ENCODE data around the gene CASK. TPM values are rescaled to one million over a fixed set of nuclear protein-coding genes. Genes with fewer than 3 reads are reported as not detected.

Gene CASK
- total RNA-seq, 1 donor from 2014 or later: 56.1 TPM

DNA sequence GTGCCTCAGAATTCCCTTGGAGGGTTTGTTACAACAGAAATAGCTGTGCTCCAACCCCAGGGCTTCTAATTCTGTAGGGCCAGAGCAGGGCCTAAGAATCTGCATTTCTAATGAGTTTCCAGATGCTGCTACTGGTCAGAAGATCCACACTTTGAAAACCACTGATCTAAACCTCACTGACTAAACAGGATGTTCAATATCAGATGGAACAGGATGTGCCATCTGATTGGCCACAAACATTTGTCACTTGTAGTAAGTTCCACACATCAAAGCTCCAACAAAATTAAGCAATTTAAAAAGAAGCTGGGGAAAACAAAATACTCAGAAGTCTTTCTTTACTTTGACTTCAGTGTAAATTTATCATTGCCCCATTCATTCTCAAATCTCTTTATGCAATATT is 14.3 kb downstream of the CASK start:
- no peak for DNase-seq (ENCODE audit: low spot score)

DNA sequence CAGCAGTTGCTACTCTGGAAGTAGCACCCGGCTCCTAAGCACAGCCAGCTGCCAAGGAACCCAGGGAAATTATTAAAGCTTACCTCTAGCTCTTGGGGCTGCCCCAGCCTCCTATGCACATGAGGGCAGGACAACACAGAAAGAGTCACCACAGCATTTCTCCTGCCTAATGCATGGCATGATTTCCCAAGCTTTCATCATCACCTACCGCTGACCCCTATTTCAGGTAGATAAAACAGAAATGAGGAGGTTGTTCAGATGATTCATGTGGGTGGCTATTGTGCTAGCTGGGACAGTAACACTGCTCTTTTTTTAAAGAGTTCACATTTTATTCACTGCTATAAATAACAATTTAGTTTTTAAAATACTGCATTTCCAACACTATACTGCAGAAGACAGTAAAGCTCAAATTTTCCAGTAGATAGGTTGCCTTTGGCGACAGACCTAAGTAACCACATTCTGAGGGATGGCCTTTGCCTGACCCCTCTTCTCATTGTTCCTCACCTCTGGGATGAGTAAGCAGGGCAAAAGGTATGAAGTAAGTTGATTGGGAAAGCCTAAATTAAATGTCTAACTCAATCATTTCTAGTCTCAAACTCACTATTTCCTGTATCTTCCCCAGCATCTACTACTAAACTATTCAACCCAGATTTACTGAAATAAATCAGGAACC is 16.7 kb downstream of the CASK start:
- DNase-seq (ENCODE audit: low spot score): no peak

DNA sequence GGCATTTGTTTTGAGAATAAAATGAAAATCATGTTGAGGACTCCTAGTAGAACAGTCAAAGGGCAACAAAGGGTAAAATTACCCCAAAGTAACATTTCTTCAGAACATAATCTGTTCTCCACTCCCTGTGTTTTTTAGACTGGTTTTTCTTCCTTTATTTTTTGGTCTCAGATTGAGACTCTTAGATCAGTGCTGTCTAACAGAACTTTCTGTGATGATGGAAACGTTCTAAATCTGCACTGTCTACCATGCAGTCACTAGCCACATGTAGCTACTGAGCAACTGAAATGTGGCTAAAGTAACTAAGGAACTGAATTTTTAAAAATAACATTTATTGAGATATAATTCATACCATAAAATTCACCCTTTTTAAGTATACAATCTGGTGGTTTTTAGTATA is 19.8 kb downstream of the CASK start:
- no peak for DNase-seq (ENCODE audit: low spot score)

DNA sequence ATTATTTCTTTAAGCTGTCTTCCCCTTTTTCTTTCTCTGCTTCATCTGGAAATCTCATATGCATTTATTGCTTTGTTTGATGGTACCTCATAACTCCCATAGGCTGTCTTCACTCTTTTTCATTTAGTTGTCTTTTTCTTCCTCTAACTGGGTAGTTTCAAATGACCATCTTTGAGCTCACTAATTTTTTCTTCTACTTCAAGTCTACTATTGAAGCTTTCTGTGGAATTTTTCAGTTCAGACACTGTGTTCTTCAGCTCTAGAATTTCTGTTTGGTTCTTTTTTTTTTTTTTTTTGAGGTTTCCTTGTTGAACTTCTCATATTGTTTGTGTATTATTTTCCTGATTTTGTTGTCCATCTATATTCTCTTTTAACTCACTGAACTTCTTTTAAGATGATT is 23.0 kb downstream of the CASK start:
- DNase-seq (ENCODE audit: low spot score): no peak

DNA sequence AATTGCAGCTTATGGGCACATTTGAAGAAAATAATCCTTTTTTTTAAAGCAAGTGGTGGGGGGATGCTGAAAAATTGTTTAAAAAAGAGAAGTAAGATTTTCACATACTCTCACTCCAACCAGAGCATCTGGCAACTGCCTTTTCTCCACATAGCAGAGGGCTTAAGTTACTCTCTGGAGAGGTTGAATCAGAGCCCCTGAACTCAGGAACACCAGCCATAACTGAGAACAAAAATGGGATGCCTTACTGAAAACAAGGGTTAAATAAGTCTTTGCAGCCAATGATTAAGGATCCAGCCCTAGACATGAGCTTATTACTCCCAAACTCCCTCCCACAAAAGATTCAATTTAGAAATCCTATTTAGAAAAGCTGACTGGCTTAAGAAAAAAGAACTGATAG is 27.5 kb downstream of the CASK start:
- no peak for DNase-seq (ENCODE audit: low spot score)

DNA sequence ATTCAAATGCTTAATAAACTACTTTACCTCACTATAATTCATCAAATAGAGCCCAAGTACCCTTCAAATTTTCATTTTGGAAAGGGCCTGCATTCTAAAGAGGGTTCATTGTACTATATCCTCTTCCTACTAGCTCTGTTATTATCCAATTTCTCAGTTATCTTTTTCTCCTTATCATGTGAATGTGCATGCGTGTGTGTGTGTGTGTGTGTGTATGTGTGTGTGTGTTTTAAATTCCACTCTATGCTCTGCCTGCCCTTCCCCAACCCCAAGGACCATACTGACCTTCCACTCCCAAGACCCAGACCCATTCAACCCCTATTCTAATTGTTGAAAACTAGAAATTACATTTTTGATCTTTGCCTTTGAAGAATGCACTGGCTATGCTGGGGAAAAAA is 33.3 kb downstream of the CASK start:
- DNase-seq (ENCODE audit: low spot score): no peak

DNA sequence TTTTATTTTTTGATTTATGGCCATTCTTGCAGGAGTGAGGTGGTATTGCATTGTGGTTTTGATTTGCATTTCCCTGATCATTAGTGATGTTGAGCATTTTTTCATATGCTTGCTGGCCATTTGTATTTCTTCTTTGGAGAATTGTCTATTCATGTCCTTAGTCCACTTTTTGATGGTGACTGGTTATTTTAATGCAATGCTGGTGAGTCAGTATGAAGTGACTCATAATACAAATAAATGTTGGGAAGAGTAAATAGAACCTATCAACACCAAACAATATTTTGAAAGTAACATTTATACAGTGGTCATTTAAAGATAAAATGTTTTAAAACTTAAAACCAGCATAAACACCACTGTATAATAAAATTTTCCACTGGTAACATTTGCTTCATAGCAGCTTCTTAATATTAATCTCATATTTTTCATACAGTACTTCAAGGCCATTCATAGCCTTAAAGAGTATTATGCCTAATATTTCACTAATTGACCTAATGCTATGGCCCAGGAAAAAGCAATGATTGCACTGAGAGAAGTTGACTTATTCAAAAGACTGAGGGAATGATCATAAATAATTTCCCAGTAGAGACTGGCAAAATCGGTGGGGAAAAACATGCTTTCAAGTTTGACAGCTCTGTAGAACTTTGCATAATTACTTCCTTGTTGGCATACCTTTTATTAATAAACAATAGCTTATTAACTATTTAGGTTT is 33.9 kb downstream of the CASK start:
- no peak for DNase-seq (ENCODE audit: low spot score)

DNA sequence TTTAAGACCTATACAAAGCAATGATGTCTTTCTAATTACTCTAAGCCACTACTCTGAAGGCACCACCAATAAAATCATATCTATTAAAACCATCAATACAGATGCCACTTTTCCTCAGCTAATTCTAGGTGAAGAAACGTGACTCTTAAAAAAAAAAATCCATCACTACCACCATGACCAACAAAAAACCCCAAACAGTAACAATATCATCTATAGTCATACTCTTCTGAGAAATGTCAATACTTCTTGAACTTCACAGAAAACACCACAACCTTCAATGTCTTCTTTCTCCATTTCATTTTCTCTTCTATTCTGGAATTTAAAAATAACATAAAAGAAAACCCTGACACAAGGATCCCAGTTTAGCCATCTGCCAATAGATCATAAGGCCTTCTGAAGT is 35.7 kb downstream of the CASK start:
- DNase-seq (ENCODE audit: low spot score): no peak

DNA sequence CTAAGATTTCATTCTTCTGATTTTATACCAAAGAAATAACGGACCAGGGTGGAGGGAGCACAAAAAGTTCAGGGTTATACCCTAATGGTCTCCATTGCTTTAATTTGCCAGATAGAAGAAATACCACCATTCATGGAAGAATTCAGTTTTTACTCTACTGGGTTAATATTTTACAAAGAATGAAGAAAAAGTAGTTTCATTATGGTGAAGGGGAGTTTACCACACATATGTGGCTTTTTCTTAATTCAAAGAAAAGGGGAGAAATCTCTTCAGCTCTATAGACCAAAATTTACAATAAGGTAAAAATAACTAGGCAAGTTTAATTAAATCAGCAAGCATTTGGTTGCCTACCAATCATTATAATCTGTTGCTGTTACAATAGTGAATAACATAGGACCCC is 37.6 kb downstream of the CASK start:
- DNase-seq (ENCODE audit: low spot score): no peak

DNA sequence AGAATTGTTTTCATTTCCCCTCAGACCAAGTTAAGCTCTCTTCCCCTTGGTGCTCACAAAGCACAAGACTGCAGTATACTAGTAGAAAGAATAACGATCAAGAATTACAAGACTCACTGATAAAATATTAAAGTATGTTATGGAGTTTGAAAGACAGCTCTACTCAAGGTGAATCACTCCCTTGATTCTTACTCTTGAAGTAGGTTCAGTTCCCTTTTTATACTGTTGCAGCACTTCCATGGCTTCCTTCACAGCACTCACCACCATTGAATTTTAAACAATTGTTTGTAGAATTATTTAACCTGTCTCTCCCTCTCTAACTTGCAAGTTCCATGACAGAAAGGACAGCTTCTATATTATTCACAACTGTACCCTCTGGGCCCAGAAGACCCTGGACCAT is 42.2 kb downstream of the CASK start:
- no peak for DNase-seq (ENCODE audit: low spot score)

DNA sequence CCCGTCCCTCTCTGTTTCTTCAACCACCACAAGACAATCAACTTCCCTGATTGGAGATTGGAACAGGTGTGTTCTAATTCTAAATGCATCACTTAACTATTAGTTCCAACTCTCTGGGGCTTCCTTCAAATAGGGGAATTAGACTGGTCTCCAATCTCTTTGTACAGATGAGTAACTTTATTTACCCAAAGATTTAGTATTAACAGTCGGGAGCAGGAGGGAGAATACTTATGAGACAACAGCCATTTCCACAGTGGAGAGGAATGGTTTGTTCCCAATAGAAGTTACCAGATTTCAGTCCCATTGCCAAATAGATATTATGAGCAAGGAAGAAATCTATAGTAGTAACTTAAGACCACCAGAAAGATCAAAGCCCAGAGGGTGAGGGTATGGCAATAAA is 46.2 kb downstream of the CASK start:
- DNase-seq (ENCODE audit: low spot score): no peak

DNA sequence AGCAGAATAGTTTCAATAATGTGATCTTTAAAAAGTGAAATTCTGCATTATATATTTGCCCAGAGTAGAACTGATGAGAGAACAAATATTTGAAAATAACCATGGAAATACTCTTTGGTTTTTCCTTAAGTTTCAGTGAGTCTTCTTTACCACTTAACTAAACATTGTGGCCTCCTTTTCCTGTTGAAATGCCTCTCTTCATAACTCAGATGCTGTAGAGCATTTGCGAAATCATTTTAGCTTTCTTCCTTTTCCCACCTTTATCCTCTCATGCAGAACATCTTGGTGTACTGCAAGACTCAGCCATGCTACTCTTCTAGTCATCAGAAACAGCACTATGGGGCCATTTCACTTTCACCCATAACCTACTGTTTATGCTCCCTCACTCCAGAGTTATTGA is 48.2 kb downstream of the CASK start:
- no peak for DNase-seq (ENCODE audit: low spot score)

DNA sequence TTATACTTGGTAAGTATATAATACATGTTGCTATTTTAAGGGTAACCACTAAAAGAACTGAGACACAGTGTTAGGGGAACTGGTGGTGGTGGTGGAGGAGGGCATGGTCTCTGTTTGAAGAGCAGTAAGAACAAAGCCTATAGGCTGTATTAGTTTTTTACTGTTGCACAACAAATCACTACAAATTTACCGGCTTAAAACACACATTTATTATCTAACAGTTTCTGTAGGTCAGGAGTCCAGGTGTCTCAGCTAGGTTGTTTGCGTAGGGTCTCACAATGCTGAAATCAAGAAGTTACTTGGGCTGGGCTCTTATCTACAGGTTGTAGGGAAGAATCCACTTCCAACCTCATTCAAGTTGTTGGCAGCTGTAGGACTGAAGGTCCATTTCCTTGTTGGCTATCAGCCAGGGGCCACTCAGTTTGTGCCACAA is 52.6 kb downstream of the CASK start:
- peak; percentile 38 for DNase-seq (ENCODE audit: low spot score)

DNA sequence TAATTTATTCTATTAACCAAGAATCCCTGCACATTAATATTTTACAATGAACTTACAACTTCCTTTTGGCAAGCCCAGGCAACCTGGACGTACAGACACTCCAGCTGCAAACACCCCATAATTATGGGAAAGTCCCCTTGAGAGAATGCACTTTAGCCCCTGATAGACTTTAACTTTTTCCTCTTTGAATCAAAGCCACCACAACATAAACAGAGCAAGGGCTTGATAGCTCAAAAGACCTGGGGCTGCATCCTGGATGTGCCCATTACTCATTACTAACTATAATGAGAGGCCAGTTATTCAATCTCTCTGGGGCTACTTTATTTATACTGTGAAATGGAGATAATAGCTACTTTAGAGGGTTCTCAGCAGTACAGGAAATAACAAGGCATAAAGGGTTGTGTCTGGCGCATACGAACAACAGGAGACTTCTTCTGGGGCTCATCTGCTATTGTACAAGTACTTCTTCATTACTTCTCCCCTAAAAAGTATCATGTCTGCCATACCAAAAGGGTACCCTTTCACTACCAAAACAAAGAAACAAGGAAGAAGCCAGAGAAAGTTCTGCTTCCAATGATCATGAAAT is 54.9 kb downstream of the CASK start:
- DNase-seq (ENCODE audit: low spot score): no peak

DNA sequence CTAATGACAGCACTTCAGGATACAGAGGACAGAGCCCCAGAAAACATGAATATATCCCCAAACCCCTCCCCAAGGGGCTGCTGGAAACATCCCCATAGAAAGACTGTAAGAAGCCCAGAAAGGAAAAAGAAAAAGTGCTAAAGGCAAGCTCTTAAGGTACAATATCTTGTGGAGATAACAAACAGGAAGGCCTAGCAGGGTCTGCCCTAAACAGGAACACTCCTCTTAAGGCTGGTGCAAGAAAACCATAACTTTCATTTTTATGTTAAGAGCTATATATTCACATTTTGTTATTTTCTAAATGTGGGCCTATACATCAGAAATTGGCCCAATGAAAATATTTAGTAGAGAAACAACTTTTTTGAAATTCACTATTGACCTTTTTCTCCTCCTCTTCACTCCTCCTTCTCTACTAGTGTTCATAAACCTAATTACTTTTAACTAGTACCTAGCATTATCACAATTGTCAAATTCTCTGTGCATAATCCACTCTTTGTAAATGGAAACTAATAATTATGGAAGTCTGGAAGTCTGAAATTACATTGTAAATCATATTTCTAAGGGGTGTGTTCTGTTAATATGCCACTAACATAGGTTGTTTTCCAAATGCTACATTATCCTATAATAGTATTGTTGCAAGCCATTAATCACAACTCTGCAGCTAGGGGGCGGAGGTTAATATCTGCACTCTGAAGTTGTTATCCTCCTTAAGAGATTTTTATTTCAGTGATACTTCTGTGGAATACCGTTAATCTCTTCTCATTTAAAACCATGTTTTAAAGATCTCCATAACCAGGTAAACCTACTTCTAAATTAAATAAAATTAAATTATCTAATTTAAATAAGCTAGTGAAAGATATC is 59.8 kb downstream of the CASK start:
- DNase-seq (ENCODE audit: low spot score): no peak

DNA sequence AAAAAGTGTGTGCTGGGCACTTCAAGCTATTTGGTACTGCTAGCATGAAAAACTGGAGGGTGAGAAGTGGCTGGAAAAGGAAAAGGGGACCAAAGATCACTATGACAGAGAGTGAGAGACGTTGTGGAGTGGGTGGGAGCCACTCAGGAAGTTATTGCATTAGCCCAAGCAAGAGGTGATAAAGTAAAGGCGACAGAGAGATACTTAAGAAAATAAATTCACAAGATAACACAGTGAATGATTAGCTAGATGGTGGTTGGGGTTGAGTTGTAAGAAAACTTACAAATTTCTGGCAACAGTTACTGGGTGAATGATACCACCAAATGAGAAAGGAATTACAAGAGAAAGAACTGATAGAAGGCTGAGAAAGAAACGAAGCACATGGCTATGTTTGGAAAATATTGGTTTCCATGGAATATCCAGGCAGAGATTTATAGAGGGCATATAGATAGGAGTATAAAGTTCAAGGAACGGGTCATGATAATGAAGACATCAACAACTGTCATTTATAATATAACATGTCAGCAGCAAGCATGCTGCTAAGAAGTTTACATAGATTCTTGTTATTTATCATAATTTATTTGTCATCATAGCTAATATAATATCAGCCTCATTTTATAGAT is 60.7 kb downstream of the CASK start:
- no peak for DNase-seq (ENCODE audit: low spot score)

DNA sequence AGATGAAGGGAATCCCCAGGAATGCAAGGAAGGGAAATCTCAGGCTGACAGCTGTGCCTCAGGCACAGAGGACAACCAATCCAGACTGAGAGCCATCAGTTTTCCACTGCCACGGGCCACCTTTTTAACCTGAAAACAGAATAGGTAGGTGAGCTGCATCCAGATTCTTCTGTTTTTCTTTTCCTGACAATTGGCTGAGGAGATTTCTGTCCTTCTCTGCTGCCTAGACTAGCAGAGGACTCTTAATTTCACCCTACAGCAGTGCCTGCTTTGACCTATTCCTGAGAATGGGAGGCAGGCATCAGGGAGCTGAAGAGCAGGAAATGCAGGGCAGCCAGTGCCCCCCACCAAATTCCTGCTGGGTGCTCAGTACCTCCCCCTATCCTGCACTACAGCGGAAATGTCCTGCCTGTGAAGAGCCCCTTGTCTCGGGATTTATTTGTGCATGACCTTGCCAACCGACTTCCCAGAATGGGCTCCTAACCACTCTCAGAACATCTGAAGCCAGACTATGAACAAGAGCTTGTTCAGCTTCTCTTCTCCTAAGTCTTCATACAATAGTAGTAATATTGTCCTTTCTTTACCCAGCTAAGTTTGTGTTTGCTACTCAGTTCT is 65.1 kb downstream of the CASK start:
- DNase-seq (ENCODE audit: low spot score): no peak

DNA sequence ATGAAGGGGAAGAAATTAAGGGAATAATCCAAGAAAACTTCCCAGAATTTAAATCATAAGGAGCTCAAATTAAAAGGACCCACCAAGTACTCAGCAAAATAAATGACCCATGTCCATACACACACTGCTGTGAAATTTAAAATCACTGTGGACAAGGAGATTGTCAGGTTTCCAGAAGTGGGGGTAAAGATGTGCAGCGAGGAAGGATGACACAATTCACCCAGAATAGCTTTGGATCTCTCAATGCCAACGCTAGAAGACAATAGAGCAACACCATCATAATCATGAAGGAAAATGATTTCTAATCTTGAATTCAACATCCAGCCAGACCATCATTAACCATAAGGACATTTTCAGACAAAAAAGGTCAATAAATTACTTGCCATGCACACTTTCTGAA is 65.7 kb downstream of the CASK start:
- DNase-seq (ENCODE audit: low spot score): no peak

DNA sequence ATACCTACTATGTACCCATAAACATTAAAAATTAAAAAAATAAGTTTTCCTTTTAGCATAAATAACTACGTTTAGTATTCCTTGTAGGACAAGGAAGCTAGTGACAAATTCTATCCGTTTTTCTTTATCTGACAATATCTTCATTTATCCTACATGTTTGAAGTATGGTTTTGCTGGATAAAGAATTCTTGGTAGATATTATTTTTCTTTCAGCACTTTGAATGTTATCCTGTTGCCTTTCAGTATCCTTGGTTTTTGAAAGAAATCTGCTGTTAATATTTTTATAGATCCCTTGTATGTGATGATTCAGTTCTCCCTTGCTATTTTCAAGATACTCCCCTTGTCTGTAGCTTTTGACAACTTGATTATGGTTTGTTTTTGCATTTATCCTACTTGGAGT is 76.6 kb downstream of the CASK start:
- no peak for DNase-seq (ENCODE audit: low spot score)

DNA sequence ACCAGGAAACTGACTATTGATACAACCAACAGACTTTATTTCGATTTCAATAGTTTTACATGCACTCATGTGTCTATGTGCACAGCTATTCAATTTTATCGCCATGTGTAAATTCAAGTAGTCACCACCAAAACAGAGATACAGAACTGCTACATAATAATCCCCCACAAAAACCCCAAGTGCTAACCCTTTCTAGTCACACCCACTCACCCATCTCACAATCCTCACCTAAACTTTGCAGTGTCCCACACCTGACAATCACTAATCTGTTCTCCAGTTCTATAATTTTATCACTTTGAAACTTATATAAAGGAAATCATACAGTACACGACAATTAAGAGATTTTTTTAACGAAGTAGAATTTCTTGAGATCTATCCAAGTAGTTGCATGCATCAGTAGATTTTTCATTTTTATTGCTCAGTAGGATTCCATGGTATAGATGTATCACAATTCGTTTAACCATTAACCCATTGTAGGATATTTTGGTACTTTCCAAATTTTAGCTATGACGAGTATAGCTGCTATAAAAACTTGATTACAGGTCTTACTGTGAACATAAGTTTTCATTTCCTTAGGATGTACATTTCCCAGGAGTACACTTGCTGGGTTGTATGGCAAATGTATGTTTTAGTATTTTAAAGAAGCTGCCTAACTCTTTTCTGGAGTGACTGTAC is 85.9 kb downstream of the CASK start:
- no peak for DNase-seq (ENCODE audit: low spot score)

DNA sequence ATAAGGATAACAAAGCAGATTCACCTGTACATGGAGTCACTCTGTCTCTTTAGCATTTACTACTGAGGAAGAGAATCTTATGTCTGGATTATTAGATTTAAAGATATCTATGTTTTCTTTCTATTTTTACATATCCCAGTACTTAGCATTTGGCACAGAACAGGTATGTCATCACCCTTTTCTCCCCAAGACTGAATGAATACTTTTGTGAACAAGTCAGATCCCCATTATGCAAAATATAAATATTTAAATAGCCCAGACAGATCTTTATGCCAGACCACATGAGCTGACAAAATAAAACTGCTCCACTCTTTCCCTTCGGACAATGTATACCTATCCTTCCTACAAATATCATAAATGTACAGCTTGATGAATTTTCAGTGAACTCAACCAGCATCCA is 94.5 kb downstream of the CASK start:
- no peak for DNase-seq (ENCODE audit: low spot score)

All from mucosa of gallbladder (tissue), 1 donor.